Activated CD4-positive, alpha-beta T cell treated with anti-CD3 and anti-CD28 coated beads for 48 hours (primary cell): ENCODE measurements around the gene DNMT3B.
"Not testable (repeated sequence)": the region's sequence is repeated elsewhere in the genome, so short reads cannot be mapped to it uniquely, and the experiment has no call there.

Experiments
- DNase-seq: peaks from one replicate; pipeline ENCODE4 v3.0.0-alpha.2; 2020

Gene DNMT3B

DNA sequence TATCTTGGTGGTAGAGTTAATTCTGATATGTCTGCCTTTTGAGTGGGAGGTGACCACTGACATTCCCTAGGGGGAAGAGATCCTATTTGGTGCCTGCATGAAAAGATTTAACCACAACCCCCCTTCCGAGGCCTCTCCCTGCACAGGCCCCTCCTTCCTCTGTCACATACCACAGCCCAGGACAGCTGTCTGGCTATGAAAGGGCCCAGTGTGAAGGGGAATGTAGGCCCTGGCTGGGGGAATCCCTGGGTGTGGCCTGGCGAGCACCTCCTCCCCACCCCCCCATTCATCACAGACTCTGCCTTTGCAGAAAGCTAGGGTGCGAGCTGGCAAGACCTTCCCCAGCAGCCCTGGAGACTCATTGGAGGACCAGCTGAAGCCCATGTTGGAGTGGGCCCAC lies 30.1 kb downstream of the DNMT3B start:
- DNase-seq = peak; percentile 40

DNA sequence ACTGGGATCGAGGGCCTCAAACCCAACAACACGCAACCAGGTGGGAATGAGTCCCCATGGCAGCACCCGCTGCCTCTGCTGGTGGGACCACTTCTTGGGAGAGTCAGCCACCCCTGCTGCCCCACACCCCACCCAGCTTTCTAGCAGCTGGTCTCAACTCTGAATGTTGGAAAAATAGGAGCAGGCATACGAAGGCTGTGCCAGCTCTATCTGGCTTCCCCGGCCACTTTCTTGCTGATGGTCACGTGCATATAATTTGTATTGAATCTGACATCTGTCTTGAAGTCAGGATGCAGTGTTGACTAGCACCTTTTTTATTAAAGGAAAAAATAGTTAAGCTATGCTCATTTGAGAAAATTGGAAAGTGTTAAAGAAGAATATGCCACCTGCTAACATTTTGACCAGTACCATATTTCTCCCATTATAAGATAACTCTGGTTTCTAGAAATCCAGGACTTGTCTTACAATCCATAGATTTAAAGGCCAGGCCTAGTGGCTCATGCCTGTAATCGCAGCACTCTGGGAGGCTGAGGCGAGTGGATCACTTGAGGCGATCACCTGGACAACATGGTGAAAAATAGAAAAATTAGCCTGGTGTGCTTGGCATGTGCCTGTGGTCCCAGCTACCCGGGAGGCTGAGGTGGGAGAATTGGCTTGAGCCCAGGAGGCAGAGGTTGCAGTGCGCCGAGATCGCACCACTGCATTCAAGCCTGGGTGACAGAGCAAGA lies 30.7 kb downstream of the DNMT3B start:
- DNase-seq = peak; percentile 15

DNA sequence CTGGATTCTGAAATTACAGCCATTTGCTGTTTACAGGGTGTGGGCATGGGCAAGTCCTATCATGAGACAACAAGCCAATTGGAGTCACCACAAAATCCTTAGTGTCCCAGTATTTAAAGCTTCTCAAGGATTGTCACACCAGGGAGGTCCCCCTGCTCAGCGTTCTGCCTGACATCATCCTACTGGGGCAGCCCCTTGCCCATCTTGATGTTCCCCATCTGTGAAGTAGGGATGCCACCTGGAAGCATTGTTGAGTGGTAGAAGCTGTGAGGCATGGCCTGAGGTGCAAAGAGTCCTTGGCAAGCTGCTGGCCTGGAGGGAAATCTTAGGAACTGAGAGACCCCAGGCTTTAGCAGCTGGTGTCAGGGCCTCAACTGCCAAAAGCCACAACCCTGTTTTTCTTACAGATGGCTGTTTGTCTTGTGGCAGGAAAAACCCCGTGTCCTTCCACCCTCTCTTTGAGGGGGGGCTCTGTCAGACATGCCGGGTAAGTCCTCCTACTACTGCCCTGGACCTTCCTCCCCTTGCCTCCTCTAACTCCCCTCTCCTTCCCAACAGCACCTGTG lies 34.3 kb downstream of the DNMT3B start:
- DNase-seq = no peak

DNA sequence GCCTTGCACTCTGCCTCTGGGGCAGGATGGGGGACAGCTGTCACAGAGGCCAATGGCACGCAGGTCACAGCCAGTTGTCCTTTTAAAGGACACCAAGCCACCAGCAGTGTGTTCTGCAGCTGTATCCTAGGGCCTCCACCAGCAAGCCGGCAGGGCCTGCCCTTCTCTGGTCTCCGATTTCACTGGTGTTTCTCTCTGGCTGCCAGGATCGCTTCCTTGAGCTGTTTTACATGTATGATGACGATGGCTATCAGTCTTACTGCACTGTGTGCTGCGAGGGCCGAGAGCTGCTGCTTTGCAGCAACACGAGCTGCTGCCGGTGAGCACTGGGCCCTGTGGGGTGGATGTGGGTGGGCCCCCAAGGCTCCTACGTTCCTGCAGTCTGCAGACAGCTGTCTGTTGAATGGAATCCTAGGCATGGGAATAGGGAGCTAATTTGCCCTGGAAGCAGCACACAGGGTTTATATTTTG lies 34.8 kb downstream of the DNMT3B start:
- no peak for DNase-seq

DNA sequence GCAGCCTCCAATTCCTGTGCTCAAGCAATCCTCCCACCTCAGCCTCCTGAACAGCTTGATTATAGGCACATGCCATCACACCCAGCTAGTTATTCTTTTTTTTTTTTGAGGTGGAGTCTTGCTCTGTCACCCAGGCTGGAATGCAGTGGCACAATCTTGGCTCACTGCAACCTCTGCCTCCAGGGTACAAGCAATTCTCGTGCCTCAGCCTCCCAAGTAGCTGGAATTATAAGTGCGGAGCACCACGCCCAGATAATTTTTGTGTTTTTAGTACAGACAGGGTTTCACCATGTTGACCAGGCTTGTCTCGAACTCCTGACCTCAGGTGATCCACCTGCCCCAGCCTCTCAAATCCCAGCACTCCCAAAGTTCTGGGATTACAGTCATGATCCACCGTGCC lies 35.4 kb downstream of the DNMT3B start:
- not testable (repeated sequence) for DNase-seq

DNA sequence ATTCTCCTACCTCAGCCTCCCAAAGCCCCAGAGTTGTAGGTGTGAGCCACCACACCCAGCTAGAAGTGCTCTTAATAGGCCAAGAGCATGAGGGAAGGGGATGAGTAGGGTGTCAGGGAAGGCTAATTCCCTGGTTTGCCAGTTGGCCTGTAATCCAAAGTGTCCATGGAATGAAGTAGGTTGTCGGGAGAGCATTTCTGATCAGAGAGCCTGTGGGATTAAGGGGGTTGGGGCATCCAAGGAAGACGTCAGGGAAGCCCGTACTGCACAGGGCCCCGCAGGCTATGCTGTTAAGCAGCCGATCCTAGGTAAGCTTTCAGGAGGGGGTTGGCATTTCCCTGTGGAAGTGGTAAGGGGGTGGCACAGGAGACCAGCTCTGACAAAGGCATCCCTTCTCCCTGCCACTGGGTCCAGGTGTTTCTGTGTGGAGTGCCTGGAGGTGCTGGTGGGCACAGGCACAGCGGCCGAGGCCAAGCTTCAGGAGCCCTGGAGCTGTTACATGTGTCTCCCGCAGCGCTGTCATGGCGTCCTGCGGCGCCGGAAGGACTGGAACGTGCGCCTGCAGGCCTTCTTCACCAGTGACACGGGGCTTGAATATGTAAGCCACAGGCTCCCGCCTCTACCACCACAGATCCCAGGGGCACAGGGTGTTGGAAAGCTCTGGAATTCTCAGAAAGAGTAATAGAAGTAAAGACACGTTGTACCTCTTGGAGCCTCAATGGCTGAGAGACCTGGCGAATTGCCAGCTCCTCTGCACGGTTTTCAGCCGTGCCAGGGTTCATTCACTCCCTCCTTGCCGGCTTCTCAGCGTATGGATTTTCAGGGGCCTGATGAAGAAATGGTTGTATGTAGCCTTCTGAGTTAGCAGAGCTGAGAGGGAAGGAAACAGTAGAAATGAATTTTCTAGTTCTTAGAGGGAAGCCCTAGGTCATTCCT lies 36.1 kb downstream of the DNMT3B start:
- no peak for DNase-seq

DNA sequence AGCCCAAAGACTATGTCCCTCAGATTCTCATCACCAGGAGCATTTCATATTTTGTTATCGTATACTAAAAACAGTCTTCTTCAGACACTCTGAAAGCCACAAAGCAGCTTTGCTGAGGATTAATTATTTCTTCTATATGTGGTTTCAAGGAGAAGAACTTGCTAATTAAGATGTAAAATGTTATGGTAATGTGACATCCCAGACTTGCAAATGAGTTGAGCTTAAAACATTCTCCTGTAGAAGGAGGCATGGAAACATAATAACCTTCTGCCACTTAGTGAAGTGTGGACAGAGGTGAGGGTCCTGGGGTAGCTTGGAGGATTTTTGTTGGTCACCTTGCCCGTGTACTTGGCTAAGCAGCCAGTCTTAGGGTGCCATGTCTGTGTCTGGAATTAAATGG lies 40.9 kb downstream of the DNMT3B start:
- no peak for DNase-seq

DNA sequence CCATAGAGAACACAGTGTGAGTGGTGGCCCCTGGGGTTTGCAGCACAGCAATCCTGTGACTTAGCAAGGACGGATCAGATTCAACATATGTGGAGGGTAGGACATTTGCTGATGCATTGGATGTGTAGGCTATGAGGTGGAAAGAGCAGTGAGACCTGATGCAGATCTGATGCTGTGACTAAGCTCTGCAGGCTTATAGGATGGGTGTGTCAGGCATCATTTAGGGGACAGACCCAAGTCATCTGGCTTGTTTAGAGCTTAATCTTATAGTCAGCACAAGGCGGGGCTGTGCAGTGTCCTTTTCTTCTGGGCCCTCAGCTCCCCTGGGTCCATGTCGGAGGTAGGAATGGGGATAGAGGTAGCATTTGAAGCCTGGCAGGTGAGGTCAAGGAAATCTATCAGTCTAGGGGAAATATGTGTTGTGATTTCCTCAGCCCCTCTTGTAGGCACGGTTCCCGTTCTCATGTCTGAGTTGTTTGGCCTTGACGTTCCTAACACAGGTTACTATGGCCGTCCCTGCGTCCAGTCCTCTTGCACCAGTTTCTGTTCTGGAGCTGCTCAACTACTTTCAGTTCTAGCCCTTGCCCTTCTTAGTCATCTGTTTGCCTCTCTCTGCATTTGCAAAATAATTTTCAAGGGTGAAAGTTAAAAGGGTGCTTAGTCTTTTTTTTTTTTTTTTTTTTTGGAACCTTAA lies 42.0 kb downstream of the DNMT3B start:
- DNase-seq = no peak

DNA sequence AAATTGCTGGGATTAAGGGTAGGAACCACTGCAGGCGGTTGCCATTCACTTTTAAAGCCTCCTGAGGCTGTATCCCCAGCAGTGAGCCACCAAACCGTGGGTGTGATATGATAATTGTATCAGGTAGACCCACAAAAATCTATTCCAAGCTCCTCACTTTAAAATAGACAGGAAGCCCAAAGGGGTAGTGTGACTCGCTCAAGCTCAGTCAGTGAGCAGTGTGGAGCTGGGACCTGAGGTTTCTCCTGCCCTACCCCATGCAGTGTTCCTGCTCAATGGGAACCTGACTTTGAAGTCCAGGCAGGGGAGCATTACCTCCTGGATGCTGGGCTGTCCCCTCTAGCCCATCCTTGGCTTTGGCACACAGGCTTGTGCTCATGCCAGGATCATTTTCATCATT lies 42.6 kb downstream of the DNMT3B start:
- no peak for DNase-seq

DNA sequence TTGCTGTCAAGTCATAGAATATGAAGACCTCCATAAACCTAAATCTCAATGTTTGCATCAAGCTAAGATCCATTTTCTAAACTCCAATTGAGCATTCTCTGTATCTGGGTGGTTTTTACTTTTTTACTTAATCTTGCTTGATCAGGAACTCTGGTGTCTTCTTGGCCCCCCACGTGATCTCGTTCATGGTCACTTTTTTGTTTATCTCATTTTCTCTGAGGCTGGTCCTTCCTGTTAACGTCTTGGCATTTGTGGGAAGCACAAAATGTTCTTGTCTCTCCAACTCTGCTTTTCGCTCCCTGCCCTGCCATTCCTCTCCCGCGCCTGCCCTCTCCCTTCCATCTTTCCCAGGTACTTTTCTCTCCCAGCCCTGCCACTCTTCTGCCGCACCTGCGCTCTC lies 43.5 kb downstream of the DNMT3B start:
- no peak for DNase-seq

DNA sequence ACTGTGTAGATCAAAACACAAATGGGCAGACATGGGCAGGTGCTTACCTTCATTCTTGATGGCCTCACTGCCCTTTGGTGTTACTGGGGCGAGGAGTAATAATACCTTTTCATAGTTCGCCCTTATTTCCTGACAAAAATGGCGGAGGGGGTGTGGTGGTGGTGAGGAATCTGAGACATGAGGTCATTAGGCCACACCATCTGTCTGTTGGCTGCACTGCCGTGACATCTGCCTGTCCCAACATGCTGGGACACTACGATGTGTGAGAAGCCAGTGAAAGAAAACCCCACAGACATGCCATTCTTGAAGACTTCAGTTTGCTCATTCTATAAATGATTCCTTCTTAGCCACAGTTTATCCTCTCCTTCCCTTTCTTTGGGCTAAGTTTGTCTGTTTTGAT lies 44.2 kb downstream of the DNMT3B start:
- no peak for DNase-seq

DNA sequence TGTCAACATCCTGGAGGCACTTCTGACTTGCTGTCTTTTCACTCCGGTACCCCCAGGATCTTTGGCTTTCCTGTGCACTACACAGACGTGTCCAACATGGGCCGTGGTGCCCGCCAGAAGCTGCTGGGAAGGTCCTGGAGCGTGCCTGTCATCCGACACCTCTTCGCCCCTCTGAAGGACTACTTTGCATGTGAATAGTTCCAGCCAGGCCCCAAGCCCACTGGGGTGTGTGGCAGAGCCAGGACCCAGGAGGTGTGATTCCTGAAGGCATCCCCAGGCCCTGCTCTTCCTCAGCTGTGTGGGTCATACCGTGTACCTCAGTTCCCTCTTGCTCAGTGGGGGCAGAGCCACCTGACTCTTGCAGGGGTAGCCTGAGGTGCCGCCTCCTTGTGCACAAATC lies 45.5 kb downstream of the DNMT3B start:
- no peak for DNase-seq

DNA sequence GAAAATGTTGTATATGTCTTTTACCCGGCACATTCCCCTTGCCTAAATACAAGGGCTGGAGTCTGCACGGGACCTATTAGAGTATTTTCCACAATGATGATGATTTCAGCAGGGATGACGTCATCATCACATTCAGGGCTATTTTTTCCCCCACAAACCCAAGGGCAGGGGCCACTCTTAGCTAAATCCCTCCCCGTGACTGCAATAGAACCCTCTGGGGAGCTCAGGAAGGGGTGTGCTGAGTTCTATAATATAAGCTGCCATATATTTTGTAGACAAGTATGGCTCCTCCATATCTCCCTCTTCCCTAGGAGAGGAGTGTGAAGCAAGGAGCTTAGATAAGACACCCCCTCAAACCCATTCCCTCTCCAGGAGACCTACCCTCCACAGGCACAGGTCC lies 46.3 kb downstream of the DNMT3B start:
- no peak for DNase-seq

DNA sequence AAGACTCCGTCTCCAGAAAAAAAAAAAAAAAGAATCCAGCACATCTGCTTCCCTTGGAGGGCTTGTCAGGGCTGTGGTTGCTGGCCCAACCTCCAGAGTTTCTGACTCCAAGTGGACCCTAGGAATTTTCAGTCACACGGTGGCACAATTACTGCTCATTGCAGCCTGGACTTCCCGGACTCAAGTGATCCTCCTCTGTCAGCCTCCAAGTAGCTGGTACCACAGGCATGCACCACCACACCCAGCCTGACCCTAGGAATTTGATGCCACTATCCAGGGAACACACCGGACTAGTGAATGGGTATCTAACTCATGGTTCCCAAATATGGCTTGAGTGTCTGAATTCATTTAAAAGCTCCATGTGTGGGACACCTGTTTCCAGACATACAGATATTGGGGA lies 47.7 kb downstream of the DNMT3B start:
- DNase-seq = no peak

DNA sequence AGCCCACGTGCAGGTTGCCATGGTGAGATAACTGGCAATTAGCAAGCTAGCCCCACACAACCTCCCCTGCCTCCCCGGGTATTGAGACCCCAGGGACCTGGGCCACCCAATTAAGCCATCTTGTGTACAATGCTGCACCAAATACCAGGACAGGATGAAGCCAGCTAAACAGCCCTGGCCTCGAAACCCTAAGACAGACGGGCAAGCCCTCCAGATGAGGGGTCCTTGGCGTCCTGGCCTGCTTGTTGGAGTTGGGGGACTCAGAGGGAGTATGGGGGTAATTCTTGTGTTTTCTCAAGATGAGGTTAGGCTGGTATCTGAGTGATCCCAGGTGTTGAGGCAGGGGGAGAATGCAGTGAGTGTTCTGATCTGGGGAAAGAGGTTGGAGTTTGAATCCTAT lies 48.8 kb downstream of the DNMT3B start:
- no peak for DNase-seq

DNA sequence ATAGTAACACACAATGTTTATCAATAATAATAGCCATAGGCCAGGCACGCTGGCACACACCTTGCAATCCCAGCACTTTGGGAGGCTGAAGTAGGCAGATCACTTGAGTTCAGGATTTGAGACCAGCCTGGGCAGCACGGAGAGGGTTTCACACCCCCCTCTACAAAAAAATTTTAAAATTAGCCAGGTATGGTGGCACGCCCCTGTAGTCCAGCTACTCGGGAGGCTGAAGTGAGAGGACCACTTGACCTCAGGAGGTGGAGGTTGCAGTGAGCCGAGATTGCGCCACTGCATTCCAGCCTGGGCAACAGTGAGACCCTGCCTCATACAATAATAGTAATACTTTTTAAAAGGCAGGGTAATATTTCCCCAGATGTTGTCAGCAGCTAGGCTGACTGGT lies 49.7 kb downstream of the DNMT3B start:
- DNase-seq = no peak

DNA sequence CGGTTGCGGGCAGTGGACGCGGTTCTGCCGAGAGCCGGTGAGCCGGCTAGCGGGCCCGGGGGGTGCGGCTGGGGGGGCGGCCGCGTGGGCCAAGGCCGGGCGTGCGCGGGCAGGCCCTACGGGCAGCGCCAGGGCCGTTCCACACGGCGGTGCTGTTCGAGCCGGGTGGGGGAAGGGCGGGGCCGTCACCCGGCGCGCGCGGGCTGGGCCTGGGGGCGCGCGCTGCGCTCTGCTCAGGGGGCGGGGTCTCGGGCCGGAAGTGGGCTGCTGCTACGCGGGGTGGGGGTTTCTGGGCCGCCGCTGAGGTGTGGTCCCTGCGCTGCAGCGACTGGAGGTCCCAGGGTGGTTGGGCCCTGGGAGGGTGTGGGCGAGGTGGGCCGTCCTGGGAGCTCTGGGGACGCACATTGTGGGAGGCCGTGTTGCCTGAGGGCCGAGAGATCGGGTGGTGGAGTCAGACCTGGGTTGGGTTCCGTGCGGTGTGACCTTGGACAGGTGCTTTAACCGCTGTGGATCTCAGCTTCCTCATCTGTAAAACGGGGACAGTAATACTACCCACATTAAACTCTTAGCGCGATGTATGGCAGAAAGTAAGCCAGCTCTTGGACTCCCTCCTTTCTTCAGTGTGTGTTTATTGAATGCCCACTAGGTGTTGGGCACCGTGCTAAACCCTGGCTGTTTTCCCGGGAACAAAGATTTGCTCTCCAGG lies 58.0 kb downstream of the DNMT3B start:
- peak; percentile 91 for DNase-seq

DNA sequence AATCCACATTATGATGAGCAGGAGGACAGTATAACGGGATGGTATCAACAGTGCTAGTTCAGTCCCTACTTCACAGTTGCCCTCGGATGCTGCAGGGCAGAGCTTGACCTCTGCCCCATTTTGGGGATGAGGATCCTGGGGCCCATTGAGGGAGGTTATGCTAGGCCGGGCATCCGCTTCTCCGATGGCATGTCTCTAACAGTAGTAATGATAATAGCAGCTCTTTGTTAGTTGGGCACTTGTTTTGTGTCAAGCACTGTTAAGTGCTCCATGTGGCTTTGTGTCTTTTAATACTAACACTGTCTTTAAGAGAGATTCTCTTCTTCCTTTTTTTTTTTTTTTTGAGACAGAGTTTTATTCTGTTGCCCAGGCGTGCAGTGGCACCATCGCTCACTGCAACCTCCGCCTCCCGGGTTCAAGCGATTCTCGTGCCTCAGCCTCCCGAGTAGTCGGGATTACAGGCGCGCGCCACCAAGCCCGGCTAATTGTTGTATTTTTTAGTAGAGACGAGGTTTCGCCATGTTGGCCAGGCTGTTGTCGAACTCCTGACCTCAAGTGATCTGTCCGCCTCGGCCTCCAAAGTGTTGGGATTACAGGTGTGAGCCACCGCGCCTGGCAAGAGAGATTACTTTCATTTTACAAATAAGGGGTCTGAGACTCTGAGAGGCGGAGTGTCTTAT lies 58.7 kb downstream of the DNMT3B start:
- no peak for DNase-seq

DNA sequence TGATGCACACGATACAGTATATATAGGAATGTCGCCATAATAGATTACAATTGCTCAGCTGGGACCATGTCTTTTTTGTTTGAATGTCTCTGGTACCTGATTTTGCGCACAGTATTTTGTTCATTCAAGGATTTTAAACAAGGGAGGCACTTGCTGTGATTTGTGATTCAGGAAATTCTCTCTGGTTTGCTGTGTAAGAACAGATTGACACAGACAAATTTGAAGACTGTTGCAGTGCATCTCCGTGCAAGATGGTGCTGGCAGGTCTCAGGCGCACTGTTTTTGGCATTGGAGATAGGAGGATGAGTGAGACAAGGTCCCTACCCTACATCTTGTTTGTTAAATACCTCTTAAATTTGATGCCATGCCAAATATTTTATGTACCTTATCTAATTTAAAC lies 60.0 kb downstream of the DNMT3B start:
- DNase-seq = no peak

DNA sequence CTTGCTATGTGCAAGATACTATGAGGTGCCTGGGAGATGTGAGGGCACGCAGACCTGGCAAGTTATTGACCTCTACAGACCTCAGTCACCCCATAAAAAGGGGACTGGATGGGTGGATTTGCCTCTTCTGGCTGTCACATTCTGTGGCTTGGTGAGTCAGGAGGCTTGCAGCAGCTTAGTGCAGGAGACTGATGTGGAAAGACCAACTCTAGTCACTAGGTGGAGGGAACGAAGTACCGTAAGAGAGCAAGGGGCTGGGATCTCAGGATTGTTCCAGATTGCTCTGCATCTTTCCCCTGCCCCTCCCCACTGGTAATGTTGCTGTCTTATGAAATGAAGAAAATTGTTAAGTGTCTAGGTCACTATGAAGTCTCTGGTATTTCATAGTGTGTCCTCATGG lies 60.9 kb downstream of the DNMT3B start:
- peak; percentile 50 for DNase-seq

DNA sequence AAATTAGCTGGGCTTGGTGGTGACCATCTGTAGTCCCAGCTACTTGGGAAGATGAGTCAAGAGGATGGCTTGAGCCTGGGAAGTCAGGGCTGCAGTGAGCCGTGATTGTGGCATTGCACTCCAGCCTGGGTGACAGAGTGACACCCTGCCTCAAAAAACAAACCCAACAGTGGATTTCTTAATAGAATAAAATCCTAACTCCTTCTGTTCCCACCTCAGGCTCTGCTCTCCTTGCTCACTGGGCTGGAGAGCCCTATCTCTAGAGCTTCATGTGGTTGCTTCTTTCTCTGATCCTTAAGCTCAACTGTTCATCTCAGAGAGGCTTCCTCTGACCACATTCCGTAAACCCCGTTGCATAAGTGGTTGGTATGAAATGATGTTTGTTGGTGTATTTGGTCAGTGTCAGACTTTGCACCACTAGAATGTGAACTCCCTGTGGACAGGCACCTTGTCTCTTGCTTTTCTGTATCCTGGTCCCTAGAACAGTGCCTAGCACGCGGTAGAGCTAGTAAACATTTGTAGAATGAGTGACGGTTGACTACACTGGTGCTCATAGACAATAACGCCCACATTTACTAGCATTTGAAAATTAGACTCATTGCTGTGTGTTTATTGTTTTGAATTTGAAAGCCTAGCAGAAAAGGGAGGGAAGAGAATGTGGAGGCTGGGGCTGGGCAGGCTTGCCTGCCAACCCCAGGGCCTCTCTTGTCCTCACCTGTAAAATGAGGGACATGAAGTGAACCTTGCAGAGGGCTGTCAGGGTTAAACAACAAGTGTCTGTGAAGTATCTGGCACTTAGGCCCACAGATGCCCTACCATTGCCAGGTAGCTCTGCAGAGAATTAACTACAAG lies 61.8 kb downstream of the DNMT3B start:
- no peak for DNase-seq
